Astrocyte (in vitro differentiated cells and primary cell): ENCODE measurements around the gene HMX1.

Experiments
- CTCF ChIP-seq: IDR thresholded peaks from 2 replicates; pipeline ENCODE4 v1.5.1; 2011; ENCODE audit warnings: low read depth, mild to moderate bottlenecking, inconsistent platforms, low read length, moderate library complexity; ENCODE audit not compliant: insufficient read depth
- EZH2 ChIP-seq: IDR thresholded peaks from 2 replicates; pipeline ENCODE4 v1.6.1; 2012; ENCODE audit warnings: mild to moderate bottlenecking, low read length, inconsistent platforms; ENCODE audit not compliant: insufficient read depth

- TF ChIP-seq CTCF (no peak), EZH2 (no peak)
Observed at GRCh38 chr4:8912089-8912455, 40.4 kb upstream of the HMX1 start.
